Smooth muscle cell (in vitro differentiated cells): ENCODE results near the gene CTSG. TPM values are rescaled to one million over a fixed set of nuclear protein-coding genes. Genes with fewer than 3 reads are reported as not detected.
"Not testable (repeated sequence)": the region's sequence is repeated elsewhere in the genome, so short reads cannot be mapped to it uniquely, and the experiment has no call there.

Experiments used
- DNase-seq: peaks from one replicate; lab custom pipeline; 2025; ENCODE audit not compliant: unreplicated experiment; lab: John Stamatoyannopoulos, UW
- H2AFZ ChIP-seq: fragments of 200-600 bp; sonication (generic); 2 replicates; pipeline ENCODE4 v1.6.0; 2016; ENCODE audit warnings: antibody characterized with exemption, low read depth, mild to moderate bottlenecking
- H3F3A ChIP-seq: fragments of 200-600 bp; sonication (generic); 2 replicates; pipeline ENCODE4 v1.6.0; 2017; ENCODE audit warnings: antibody characterized with exemption, low read depth
- H3K27ac ChIP-seq: fragments of 200-600 bp; sonication (generic); 2 replicates; pipeline ENCODE4 v1.5.1; 2016; ENCODE audit warnings: low read depth, mild to moderate bottlenecking
- H3K27me3 ChIP-seq: fragments of 200-600 bp; sonication (generic); 2 replicates; pipeline ENCODE4 v1.6.1; 2016; ENCODE audit warnings: low read depth, mild to moderate bottlenecking
- H3K36me3 ChIP-seq: fragments of 200-600 bp; sonication (generic); 2 replicates; pipeline ENCODE4 v1.5.1; 2016; ENCODE audit warnings: low read depth
- H3K4me1 ChIP-seq: fragments of 200-600 bp; sonication (generic); 2 replicates; pipeline ENCODE4 v1.5.1; 2016; ENCODE audit warnings: low read depth
- H3K4me2 ChIP-seq: fragments of 200-600 bp; sonication (generic); 2 replicates; pipeline ENCODE4 v1.6.0; 2016; ENCODE audit warnings: mild to moderate bottlenecking
- H3K4me3 ChIP-seq: fragments of 200-600 bp; sonication (generic); 2 replicates; pipeline ENCODE4 v1.5.1; 2016; ENCODE audit warnings: mild to moderate bottlenecking
- H3K79me2 ChIP-seq: fragments of 200-600 bp; sonication (generic); 2 replicates; pipeline ENCODE4 v1.6.0; 2016; ENCODE audit warnings: low read depth, mild to moderate bottlenecking
- H3K9ac ChIP-seq: fragments of 200-600 bp; sonication (generic); 2 replicates; pipeline ENCODE4 v1.6.0; 2016; ENCODE audit warnings: low read depth
- H3K9me3 ChIP-seq: fragments of 200-600 bp; sonication (generic); replicated peaks from 2 replicates; pipeline ENCODE4 v1.5.1; 2016; ENCODE audit warnings: low read depth
- H4K20me1 ChIP-seq: fragments of 200-600 bp; sonication (generic); 2 replicates; pipeline ENCODE4 v1.6.0; 2016; ENCODE audit warnings: low read depth
- WGBS: methylation state at CpG from one replicate; pipeline ENCODE4 v1.1.7; 2016; ENCODE audit warnings: low lambda C conversion rate; 5-methylcytosine and 5-hydroxymethylcytosine counted together
- polyA plus RNA-seq: library from polyadenylated mRNA; unstranded; fragments of >200 nt; fragmentation: Nextera tagmentation; extraction: Ambion mirVana; gene quantifications from 2 replicates; pipeline ENCODE4 v1.2.1, GENCODE V29; 2016
- total RNA-seq: library from RNA; depleted of rRNA; stranded (reverse); fragments of >200 nt; gene quantifications from 2 replicates; pipeline ENCODE4 v1.2.3, GENCODE V29; 2014
- TF ChIP-seq, protein P1 (sequence below): fragments of 200-600 bp; sonication (generic); IDR thresholded peaks from 2 replicates; pipeline ENCODE4 v1.5.1; 2017; ENCODE audit warnings: borderline replicate concordance, mild to moderate bottlenecking, antibody characterized with exemption; ENCODE audit not compliant: insufficient read depth, poor library complexity, severe bottlenecking

Gene CTSG
- total and polyA plus RNA-seq, 2 experiments from 2014 or later = not detected

DNA sequence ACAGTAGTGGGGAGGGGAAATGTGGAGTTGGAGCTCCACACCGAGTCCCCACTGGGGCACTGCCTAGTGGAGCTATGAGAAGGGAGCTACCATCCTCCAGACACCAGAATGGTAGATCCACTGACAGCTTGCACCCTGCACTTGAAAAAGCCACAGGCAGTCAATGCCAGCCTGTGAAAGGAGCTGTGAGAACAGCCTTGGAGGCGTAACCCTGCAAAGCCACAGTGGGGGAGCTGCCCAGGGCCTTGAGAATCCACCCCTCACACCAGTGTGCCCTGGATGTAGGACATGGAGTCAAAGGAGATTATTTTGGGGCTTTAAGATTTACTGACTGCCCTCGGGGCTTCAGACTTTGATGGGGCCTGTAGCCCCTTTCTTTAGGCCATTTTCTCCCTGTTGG, 12.5 kb downstream of the CTSG start:
- Histone ChIP-seq H3K4me3 (no peak overlapping the region), H3K27ac (no peak overlapping the region), H3K27me3 (no peaks in the 10 kb centered on the region), H2AFZ (no peak overlapping the region), H3K4me2 (no peak overlapping the region), H3K36me3 (no peaks in the 10 kb centered on the region), H3F3A (no peaks in the 10 kb centered on the region), H3K9me3 (peaks cover 5% of the 10 kb centered on the region), H3K9ac (no peak overlapping the region), H3K79me2 (no peaks in the 10 kb centered on the region), H3K4me1 (no peaks in the 10 kb centered on the region), H4K20me1 (no peaks in the 10 kb centered on the region)
- WGBS = 60% methylated on average over 3 of the region's 3 CpGs
- TF ChIP-seq, protein P1, sequence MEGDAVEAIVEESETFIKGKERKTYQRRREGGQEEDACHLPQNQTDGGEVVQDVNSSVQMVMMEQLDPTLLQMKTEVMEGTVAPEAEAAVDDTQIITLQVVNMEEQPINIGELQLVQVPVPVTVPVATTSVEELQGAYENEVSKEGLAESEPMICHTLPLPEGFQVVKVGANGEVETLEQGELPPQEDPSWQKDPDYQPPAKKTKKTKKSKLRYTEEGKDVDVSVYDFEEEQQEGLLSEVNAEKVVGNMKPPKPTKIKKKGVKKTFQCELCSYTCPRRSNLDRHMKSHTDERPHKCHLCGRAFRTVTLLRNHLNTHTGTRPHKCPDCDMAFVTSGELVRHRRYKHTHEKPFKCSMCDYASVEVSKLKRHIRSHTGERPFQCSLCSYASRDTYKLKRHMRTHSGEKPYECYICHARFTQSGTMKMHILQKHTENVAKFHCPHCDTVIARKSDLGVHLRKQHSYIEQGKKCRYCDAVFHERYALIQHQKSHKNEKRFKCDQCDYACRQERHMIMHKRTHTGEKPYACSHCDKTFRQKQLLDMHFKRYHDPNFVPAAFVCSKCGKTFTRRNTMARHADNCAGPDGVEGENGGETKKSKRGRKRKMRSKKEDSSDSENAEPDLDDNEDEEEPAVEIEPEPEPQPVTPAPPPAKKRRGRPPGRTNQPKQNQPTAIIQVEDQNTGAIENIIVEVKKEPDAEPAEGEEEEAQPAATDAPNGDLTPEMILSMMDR = no peak
- DNase-seq = no peak

- Histone ChIP-seq H3F3A (no peaks in the 10 kb centered on the region), H3K4me3 (no peak overlapping the region), H3K9ac (no peak overlapping the region), H3K4me1 (no peaks in the 10 kb centered on the region), H3K36me3 (no peaks in the 10 kb centered on the region), H3K4me2 (no peak overlapping the region), H3K79me2 (no peaks in the 10 kb centered on the region), H3K27me3 (no peaks in the 10 kb centered on the region), H4K20me1 (no peaks in the 10 kb centered on the region), H2AFZ (no peak overlapping the region), H3K27ac (no peak overlapping the region), H3K9me3 (no peaks in the 10 kb centered on the region)
- no peak for DNase-seq
- WGBS = 61% methylated on average over 4 of the region's 4 CpGs
- TF ChIP-seq, protein P1 = no peak
These were observed 19.3 kb downstream of the CTSG start for GRCh38 chr14:24556756-24557155.

DNA sequence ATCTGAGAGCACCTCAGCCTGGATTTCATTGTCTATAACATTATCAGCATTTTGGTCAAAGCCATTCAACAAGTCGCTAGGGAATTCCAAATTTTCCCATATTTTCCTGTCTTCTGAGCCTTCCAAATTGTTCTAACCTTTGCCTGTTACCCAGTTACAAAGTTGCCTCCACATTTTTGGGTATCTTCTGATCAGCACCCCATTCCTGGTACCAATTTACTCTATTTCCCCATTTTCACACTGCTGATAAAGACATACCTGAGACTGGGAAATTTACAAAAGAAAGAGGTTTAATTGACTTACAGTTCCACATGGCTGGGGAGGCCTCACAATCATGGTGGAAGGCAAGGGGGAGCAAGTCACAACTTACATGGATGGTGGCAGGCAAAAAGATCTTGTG, 27.0 kb downstream of the CTSG start:
- not testable (repeated sequence) for H2AFZ ChIP-seq, H4K20me1 ChIP-seq, H3K4me3 ChIP-seq, DNase-seq, H3K4me1 ChIP-seq, H3K9ac ChIP-seq, H3K36me3 ChIP-seq, H3K79me2 ChIP-seq, H3K9me3 ChIP-seq, H3F3A ChIP-seq, H3K4me2 ChIP-seq, H3K27ac ChIP-seq, H3K27me3 ChIP-seq
- WGBS = 28% methylated on average over 1 of the region's 1 CpG

DNA sequence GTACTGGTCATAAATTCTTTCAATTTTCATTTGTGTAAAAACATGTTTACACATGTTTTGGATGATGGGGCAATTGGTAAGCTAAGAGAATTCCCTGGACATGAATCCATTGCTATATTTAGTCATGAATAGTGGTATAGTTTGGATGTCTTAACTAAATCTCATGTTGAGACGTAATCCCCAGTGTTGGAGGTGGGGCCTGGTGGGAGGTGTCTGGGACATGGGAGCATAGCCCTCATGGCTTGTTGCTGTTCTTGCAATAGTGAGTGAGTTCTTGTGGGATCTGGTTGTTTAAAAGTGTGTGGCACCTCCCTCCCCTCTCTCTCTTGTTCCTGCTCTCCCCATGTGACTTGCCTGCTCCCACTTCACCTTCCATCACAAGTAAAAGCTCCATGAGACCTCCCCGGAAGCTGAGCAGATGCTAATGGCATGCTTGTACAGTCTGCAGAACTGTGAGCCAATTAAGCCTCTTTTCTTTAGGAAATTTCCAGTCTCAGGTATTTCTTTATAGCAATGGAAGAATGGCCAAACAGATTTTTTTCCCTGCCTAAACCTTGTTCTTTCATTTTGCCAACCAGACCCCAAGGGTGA, 33.6 kb downstream of the CTSG start:
- no peak for DNase-seq
- TF ChIP-seq, protein P1 = no peak
- 79% methylated on average over 2 of the region's 2 CpGs for WGBS
- Histone ChIP-seq H4K20me1 (no peaks in the 10 kb centered on the region), H3K79me2 (no peaks in the 10 kb centered on the region), H2AFZ (no peak overlapping the region), H3K9ac (no peak overlapping the region), H3K27me3 (no peaks in the 10 kb centered on the region), H3K9me3 (no peaks in the 10 kb centered on the region), H3K36me3 (no peaks in the 10 kb centered on the region), H3K4me1 (no peaks in the 10 kb centered on the region), H3F3A (no peaks in the 10 kb centered on the region), H3K27ac (no peak overlapping the region), H3K4me2 (no peak overlapping the region), H3K4me3 (no peak overlapping the region)
